ENCODE measurements around the gene TWIST2. TPM values are rescaled to one million over a fixed set of nuclear protein-coding genes. Genes with fewer than 3 reads are reported as not detected.

TWIST2 gene
- polyA plus RNA-seq, 1 experiment = 15.6 TPM

DNA sequence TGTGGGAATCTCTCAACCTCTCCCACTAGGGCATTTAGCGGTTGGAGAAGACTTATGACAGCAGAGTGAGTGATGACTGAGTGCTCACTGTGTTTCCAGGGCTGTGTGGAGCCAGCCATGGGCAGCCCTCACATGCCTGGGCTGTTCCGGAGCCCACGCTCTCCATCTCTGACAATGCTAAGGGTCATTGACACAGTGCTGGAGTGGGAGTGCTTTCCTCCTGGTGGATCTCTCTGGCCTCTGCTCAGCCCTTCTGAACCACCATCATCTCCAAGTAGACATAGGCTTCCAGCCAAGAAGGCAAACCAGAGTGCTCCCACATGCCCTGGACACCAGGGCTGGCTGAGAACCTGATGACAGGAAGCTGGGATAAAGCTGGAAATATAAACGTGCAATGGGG is 33.1 kb upstream of the TWIST2 start:
- POLR2A ChIA-PET = no interaction called here

DNA sequence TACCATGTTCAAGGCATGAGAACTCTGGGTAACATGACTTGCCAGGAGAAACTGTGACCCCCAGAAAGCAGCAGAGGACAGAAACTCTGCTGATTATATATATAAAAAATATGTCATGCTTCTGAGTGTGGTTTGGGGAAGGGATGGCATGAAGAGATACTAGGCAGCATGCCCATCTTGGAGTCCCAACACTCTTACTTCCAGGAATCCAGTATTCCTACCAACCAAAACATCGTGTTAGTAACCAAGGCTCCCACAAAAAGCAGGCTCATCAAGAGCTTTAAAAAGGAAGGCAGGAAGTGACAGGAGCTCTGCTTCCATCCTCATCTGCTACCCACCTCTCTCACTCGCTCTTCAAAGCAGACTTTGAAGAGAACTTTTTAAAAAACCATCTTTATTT is 31.6 kb upstream of the TWIST2 start:
- CTCF ChIA-PET = no interaction called here
- Histone ChIP-seq H3K9me3 (ENCODE audit: control insufficient read depth, insufficient read depth, low read length) (no peaks in the 10 kb centered on the region), H3K4me3 (ENCODE audit: low read depth, low read length) (no peak overlapping the region), H3K27ac (ENCODE audit: low read depth, low read length) (no peak overlapping the region), H3K27me3 (ENCODE audit: control insufficient read depth, insufficient read depth, low read length) (peaks cover 14% of the 10 kb centered on the region)
- POLR2A ChIA-PET = no interaction called here
- no peak for DNase-seq (ENCODE audit: low read depth, low spot score)
- TF ChIP-seq, protein P1, sequence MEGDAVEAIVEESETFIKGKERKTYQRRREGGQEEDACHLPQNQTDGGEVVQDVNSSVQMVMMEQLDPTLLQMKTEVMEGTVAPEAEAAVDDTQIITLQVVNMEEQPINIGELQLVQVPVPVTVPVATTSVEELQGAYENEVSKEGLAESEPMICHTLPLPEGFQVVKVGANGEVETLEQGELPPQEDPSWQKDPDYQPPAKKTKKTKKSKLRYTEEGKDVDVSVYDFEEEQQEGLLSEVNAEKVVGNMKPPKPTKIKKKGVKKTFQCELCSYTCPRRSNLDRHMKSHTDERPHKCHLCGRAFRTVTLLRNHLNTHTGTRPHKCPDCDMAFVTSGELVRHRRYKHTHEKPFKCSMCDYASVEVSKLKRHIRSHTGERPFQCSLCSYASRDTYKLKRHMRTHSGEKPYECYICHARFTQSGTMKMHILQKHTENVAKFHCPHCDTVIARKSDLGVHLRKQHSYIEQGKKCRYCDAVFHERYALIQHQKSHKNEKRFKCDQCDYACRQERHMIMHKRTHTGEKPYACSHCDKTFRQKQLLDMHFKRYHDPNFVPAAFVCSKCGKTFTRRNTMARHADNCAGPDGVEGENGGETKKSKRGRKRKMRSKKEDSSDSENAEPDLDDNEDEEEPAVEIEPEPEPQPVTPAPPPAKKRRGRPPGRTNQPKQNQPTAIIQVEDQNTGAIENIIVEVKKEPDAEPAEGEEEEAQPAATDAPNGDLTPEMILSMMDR (IDR thresholded peaks at IDR 0.05; ENCODE audit: low read depth, low read length) = no peak

More for the DNA sequence above, 33.1 kb upstream of the TWIST2 start:
- CTCF ChIA-PET = no interaction called here
- H3K27ac ChIP-seq (ENCODE audit: low read depth, low read length) = no peak overlapping the region
- TF ChIP-seq, protein P1 (IDR thresholded peaks at IDR 0.05; ENCODE audit: low read depth, low read length) = no peak
- H3K4me3 ChIP-seq (ENCODE audit: low read depth, low read length) = no peak overlapping the region
- no peaks in the 10 kb centered on the region; the same call in 1 of the 2 replicates for H3K9me3 ChIP-seq (ENCODE audit: control insufficient read depth, insufficient read depth, low read length)
- H3K27me3 ChIP-seq (ENCODE audit: control insufficient read depth, insufficient read depth, low read length) = peaks cover 17% of the 10 kb centered on the region
- DNase-seq (ENCODE audit: low read depth, low spot score) = no peak

DNA sequence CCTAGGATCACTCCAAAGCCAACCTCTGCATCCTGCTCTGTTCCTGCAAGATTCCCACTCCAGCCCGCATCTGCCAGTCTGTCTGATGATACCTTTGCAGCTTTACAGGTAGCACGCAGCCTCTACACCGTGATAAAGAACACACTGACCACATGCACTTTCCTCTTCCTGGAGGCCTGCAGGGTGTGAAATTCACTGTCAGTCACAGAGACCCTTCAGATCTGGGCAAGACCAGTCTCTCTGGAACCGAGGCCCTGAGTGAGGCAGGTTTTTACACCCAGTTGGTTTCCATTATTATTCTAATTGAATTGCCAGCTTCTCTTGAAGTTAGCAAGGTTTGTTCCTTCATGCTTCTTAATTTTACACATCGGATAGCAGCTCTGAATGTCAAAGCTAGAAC is 30.5 kb upstream of the TWIST2 start:
- peaks cover 19% of the 10 kb centered on the region for H3K27me3 ChIP-seq (ENCODE audit: control insufficient read depth, insufficient read depth, low read length)
- no peaks in the 10 kb centered on the region; the same call in 1 of the 2 replicates for H3K9me3 ChIP-seq (ENCODE audit: control insufficient read depth, insufficient read depth, low read length)
- H3K27ac ChIP-seq (ENCODE audit: low read depth, low read length) = no peak overlapping the region
- H3K4me3 ChIP-seq (ENCODE audit: low read depth, low read length) = no peak overlapping the region
- ChIA-PET CTCF (no interaction called here), POLR2A (no interaction called here)
- TF ChIP-seq, protein P1 (IDR thresholded peaks at IDR 0.05; ENCODE audit: low read depth, low read length) = no peak
- DNase-seq (ENCODE audit: low read depth, low spot score) = no peak

DNA sequence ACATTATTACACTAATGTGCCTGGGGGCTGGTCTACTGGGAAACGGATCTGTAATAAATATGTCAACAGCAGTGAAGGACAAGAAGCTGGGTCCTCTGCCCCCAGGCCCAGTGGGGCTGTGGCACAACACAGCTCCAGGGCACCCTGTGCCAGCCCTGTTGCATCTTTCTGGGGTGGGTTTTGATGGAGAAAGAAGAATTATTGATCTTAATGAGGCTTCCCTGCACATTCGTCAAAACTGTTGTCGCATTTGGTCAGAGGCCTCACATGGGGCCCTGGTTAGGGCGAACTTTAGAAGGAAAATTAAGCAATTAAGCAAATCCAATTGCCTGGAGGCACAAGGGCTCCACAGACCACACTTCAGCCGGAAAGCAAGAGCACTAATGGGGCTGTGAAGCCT is 30.0 kb upstream of the TWIST2 start:
- DNase-seq (ENCODE audit: low read depth, low spot score) = no peak
- ChIA-PET CTCF (no interaction called here), POLR2A (no interaction called here)
- H3K9me3 ChIP-seq (ENCODE audit: control insufficient read depth, insufficient read depth, low read length) = no peaks in the 10 kb centered on the region; the same call in 1 of the 2 replicates
- TF ChIP-seq, protein P1 (IDR thresholded peaks at IDR 0.05; ENCODE audit: low read depth, low read length) = no peak
- H3K27ac ChIP-seq (ENCODE audit: low read depth, low read length) = no peak overlapping the region
- H3K4me3 ChIP-seq (ENCODE audit: low read depth, low read length) = no peak overlapping the region
- H3K27me3 ChIP-seq (ENCODE audit: control insufficient read depth, insufficient read depth, low read length) = peaks cover 19% of the 10 kb centered on the region

DNA sequence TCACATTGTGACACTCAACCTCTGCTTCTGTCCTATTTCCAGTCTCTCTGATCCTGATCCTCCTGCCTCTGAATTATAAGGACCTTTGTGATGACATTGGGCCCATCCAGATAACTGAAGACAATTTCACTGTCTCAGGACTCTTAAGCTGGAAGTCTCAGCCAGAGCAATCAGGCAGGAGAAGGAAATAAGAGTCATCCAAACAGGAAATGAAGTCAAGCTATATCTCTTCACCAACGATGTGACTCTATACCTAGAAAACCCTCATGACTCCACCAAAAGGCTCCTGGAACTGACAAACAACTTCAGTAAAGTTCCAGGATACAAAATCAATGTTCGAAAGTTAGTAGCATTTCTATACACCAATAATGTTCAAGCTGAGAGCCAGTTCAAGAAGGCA is 29.3 kb upstream of the TWIST2 start:
- POLR2A ChIA-PET = no interaction called here
- Histone ChIP-seq H3K27ac (ENCODE audit: low read depth, low read length) (no peak overlapping the region), H3K27me3 (ENCODE audit: control insufficient read depth, insufficient read depth, low read length) (peaks cover 15% of the 10 kb centered on the region), H3K9me3 (ENCODE audit: control insufficient read depth, insufficient read depth, low read length) (no peaks in the 10 kb centered on the region; the same call in 1 of the 2 replicates), H3K4me3 (ENCODE audit: low read depth, low read length) (no peak overlapping the region)
- DNase-seq (ENCODE audit: low read depth, low spot score) = no peak
- TF ChIP-seq, protein P1 (IDR thresholded peaks at IDR 0.05; ENCODE audit: low read depth, low read length) = no peak
- CTCF ChIA-PET = no interaction called here
